Tongue (tissue), 2 donors: ENCODE measurements around the gene SLC7A9. TPM values are rescaled to one million over a fixed set of nuclear protein-coding genes. Genes with fewer than 3 reads are reported as not detected.
"Not testable (repeated sequence)": the region's sequence is repeated elsewhere in the genome, so short reads cannot be mapped to it uniquely, and the experiment has no call there.

ENCODE experiments used
- DNase-seq: peaks from one replicate; pipeline ENCODE4 v3.0.0-alpha.2; 2015
- total RNA-seq: library from RNA; depleted of rRNA; stranded (reverse); fragments of >200 nt; gene quantifications from one replicate; pipeline ENCODE4 v1.2.3, GENCODE V29; 2014

SLC7A9 gene
- not detected for total RNA-seq

GRCh38 chr19:32869369-32869965 is at the start of gene SLC7A9:
Gene SLC7A9 (minus strand): TSS chr19:32869767. CDS start chr19:32868534, 1,233 bp downstream.
- DNase-seq, result no peak

- DNase-seq, result no peak
Measured at GRCh38 chr19:32919365-32919764, 49.8 kb upstream of the SLC7A9 start.

GRCh38 chr19:32917616-32917996 is 48.0 kb upstream of the SLC7A9 start:
- DNase-seq, result no peak

GRCh38 chr19:32916969-32917615 is 47.5 kb upstream of the SLC7A9 start:
- no peak for DNase-seq

- peak; percentile 38 for DNase-seq
Measured at GRCh38 chr19:32914879-32915660, 45.5 kb upstream of the SLC7A9 start.

- DNase-seq, result no peak
Measured at GRCh38 chr19:32911467-32911866, 41.9 kb upstream of the SLC7A9 start.

GRCh38 chr19:32910874-32911273 is 41.3 kb upstream of the SLC7A9 start:
- DNase-seq, result no peak

GRCh38 chr19:32910094-32910493 is 40.5 kb upstream of the SLC7A9 start:
- DNase-seq, result no peak

GRCh38 chr19:32909257-32909656 is 39.7 kb upstream of the SLC7A9 start:
- no peak for DNase-seq

- DNase-seq, result no peak
Measured at GRCh38 chr19:32908641-32909190, 39.1 kb upstream of the SLC7A9 start.

- no peak for DNase-seq
Measured at GRCh38 chr19:32902448-32902847, 32.9 kb upstream of the SLC7A9 start.

GRCh38 chr19:32901504-32902161 is 32.1 kb upstream of the SLC7A9 start:
- no peak for DNase-seq

GRCh38 chr19:32896516-32897214 is 27.1 kb upstream of the SLC7A9 start:
- DNase-seq, result no peak

GRCh38 chr19:32895384-32895783 is 25.8 kb upstream of the SLC7A9 start:
- DNase-seq, result no peak

GRCh38 chr19:32891609-32892008 is 22.0 kb upstream of the SLC7A9 start:
- DNase-seq, result no peak

GRCh38 chr19:32890841-32891240 is 21.3 kb upstream of the SLC7A9 start:
- DNase-seq, result no peak

- DNase-seq, result no peak
Measured at GRCh38 chr19:32890326-32890725, 20.8 kb upstream of the SLC7A9 start.

- DNase-seq, result no peak
Measured at GRCh38 chr19:32889137-32889934, 19.8 kb upstream of the SLC7A9 start.

- no peak for DNase-seq
Measured at GRCh38 chr19:32887572-32888215, 18.1 kb upstream of the SLC7A9 start.

- DNase-seq, result no peak
Measured at GRCh38 chr19:32886241-32886640, 16.7 kb upstream of the SLC7A9 start.

- not testable (repeated sequence) for DNase-seq
Measured at GRCh38 chr19:32885255-32885654, 15.7 kb upstream of the SLC7A9 start.
